Mononuclear cell (primary cell): ENCODE data around the gene LBHD1. TPM values are rescaled to one million over a fixed set of nuclear protein-coding genes. Genes with fewer than 3 reads are reported as not detected.
A peak's percentile ranks its signal among the peaks of the same experiment; 100 is the strongest.
"Not testable (repeated sequence)": the region's sequence is repeated elsewhere in the genome, so short reads cannot be mapped to it uniquely, and the experiment has no call there.

ENCODE experiments used
- H3K27me3 ChIP-seq: 2 replicates; pipeline ENCODE4 v1.6.0; 2011; ENCODE audit warnings: low read length, control low read depth; ENCODE audit not compliant: insufficient read depth
- H3K4me1 ChIP-seq: 2 replicates; pipeline ENCODE4 v1.5.1; 2011; ENCODE audit warnings: mild to moderate bottlenecking, low read length, control low read depth; ENCODE audit not compliant: insufficient read depth
- H3K4me3 ChIP-seq: 2 replicates; pipeline ENCODE4 v1.5.1; 2011; ENCODE audit warnings: mild to moderate bottlenecking, low read length, moderate library complexity
- H3K9me3 ChIP-seq: 2 replicates; pipeline ENCODE4 v1.5.1; 2011; ENCODE audit warnings: low read depth, mild to moderate bottlenecking, control low read depth, low read length
- total RNA-seq: library from RNA; depleted of rRNA; stranded (reverse); fragments of >200 nt; gene quantifications from one replicate; pipeline ENCODE4 v1.2.3, GENCODE V29; 2012

Gene LBHD1
- total RNA-seq, 1 donor, result 5.9 TPM

GRCh38 chr11:62621567-62622470, 50.2 kb downstream of the LBHD1 start, which contains the start of gene B3GAT3:
TSS of gene B3GAT3 (minus strand) at chr11:62621986. CDS start at chr11:62621947, 39 bp downstream.
- Histone ChIP-seq H3K4me1 (peaks cover 21% of the 10 kb centered on the region), H3K27me3 (no peaks in the 10 kb centered on the region), H3K9me3 (no peaks in the 10 kb centered on the region), H3K4me3 (peak within 1 kb of the TSS; percentile 60)

GRCh38 chr11:62621027-62621566, 51.0 kb downstream of the LBHD1 start:
- Histone ChIP-seq H3K27me3 (no peaks in the 10 kb centered on the region), H3K4me3 (peak overlapping the region; percentile 60), H3K4me1 (peaks cover 21% of the 10 kb centered on the region)

GRCh38 chr11:62616957-62617356, 55.1 kb downstream of the LBHD1 start:
- H3K27me3 ChIP-seq, H3K4me3 ChIP-seq, H3K9me3 ChIP-seq: not testable (repeated sequence)
- peaks cover 19% of the 10 kb centered on the region for H3K4me1 ChIP-seq

More at GRCh38 chr11:62621027-62621566, 51.0 kb downstream of the LBHD1 start:
- H3K9me3 ChIP-seq, result no peaks in the 10 kb centered on the region

GRCh38 chr11:62615521-62615920, 56.5 kb downstream of the LBHD1 start:
- H3K4me3 ChIP-seq, result no peak overlapping the region
- peaks cover 23% of the 10 kb centered on the region for H3K4me1 ChIP-seq
- H3K27me3 ChIP-seq, result no peaks in the 10 kb centered on the region
- H3K9me3 ChIP-seq, result no peaks in the 10 kb centered on the region

- no peaks in the 10 kb centered on the region for H3K27me3 ChIP-seq
- H3K9me3 ChIP-seq, result no peaks in the 10 kb centered on the region
- no peak overlapping the region for H3K4me3 ChIP-seq
- H3K4me1 ChIP-seq, result peaks cover 19% of the 10 kb centered on the region
These were observed 57.8 kb downstream of the LBHD1 start for GRCh38 chr11:62614275-62614674.

- no peaks in the 10 kb centered on the region for H3K9me3 ChIP-seq
- H3K4me1 ChIP-seq, result peaks cover 19% of the 10 kb centered on the region
- H3K4me3 ChIP-seq, result no peak overlapping the region
- no peaks in the 10 kb centered on the region for H3K27me3 ChIP-seq
These were observed 58.7 kb downstream of the LBHD1 start for GRCh38 chr11:62613291-62613778.

Other genes with a start within 250 kb of the LBHD1 start
- 281 TPM for gene AHNAK, start 125.5 kb downstream of the LBHD1 start, total RNA-seq
- gene EEF1G, start 98.4 kb downstream of the LBHD1 start, total RNA-seq, result 2,066 TPM
- gene TUT1, start 80.7 kb downstream of the LBHD1 start, total RNA-seq, result 3.3 TPM
- gene MTA2, start 70.4 kb downstream of the LBHD1 start, total RNA-seq, result 102 TPM
- 32.2 TPM for gene EML3, start 59.5 kb downstream of the LBHD1 start, total RNA-seq
- gene ROM1, start 59.0 kb downstream of the LBHD1 start, total RNA-seq, result 1.3 TPM
- gene B3GAT3, start 50.3 kb downstream of the LBHD1 start, total RNA-seq, result 15.7 TPM
- gene GANAB, start 25.7 kb downstream of the LBHD1 start, total RNA-seq, result 50.1 TPM
- gene INTS5, start 19.0 kb downstream of the LBHD1 start, total RNA-seq, result 12.4 TPM
- 4.9 TPM for gene C11orf98, start 7.1 kb downstream of the LBHD1 start, total RNA-seq
- 58.0 TPM for gene CSKMT, start 7.0 kb downstream of the LBHD1 start, total RNA-seq
- gene UQCC3, start 594 bp downstream of the LBHD1 start, total RNA-seq, result 1.3 TPM
- 136 TPM for gene UBXN1, start 6.8 kb upstream of the LBHD1 start, total RNA-seq
- gene LRRN4CL, start 17.3 kb upstream of the LBHD1 start, total RNA-seq, result not detected
- 14.9 TPM for gene BSCL2, start 35.2 kb upstream of the LBHD1 start, total RNA-seq
- gene GNG3, start 35.4 kb upstream of the LBHD1 start, total RNA-seq, result not detected
- gene HNRNPUL2, start 55.2 kb upstream of the LBHD1 start, total RNA-seq, result 13.3 TPM
- gene TTC9C, start 56.2 kb upstream of the LBHD1 start, total RNA-seq, result 7.5 TPM
- 5.7 TPM for gene ZBTB3, start 81.9 kb upstream of the LBHD1 start, total RNA-seq
- 32.0 TPM for gene POLR2G, start 89.3 kb upstream of the LBHD1 start, total RNA-seq
- 7.3 TPM for gene TAF6L, start 99.1 kb upstream of the LBHD1 start, total RNA-seq
- gene TMEM179B, start 115.1 kb upstream of the LBHD1 start, total RNA-seq, result 25.8 TPM
- gene TMEM223, start 119.7 kb upstream of the LBHD1 start, total RNA-seq, result 8.5 TPM
- 169 TPM for gene NXF1, start 133.2 kb upstream of the LBHD1 start, total RNA-seq
- gene STX5, start 159.8 kb upstream of the LBHD1 start, total RNA-seq, result 48.2 TPM
- gene TEX54, start 160.6 kb upstream of the LBHD1 start, total RNA-seq, result 2.4 TPM
- 143 TPM for gene WDR74, start 167.3 kb upstream of the LBHD1 start, total RNA-seq
- gene SLC3A2, start 208.6 kb upstream of the LBHD1 start, total RNA-seq, result 125 TPM
- not detected for gene CHRM1, start 249.1 kb upstream of the LBHD1 start, total RNA-seq